Mucosa of rectum (tissue), 2 donors: ENCODE results near the gene ATP2C2.
"Not testable (repeated sequence)": the region's sequence is repeated elsewhere in the genome, so short reads cannot be mapped to it uniquely, and the experiment has no call there.

Experiments used
- H3K27ac ChIP-seq, 2 donors: one replicate each; pipeline ENCODE4 v1.7.0; 2013; ENCODE audit warnings: inconsistent platforms in 2 of 2, low read depth in 2 of 2, low read length in 2 of 2
- H3K27me3 ChIP-seq, 2 donors: one replicate each; pipeline ENCODE4 v1.7.0; 2013; ENCODE audit warnings: low read length in 2 of 2; ENCODE audit not compliant: control insufficient read depth in 2 of 2, insufficient read depth in 2 of 2
- H3K36me3 ChIP-seq, 2 donors: one replicate each; pipeline ENCODE4 v1.7.0; 2013; ENCODE audit warnings: low read length in 2 of 2; ENCODE audit not compliant: control insufficient read depth in 2 of 2, insufficient read depth in 2 of 2
- H3K4me1 ChIP-seq, 2 donors: one replicate each; pipeline ENCODE4 v1.7.0; 2013; ENCODE audit warnings: low read length in 2 of 2, mild to moderate bottlenecking in 1 of 2; ENCODE audit not compliant: control insufficient read depth in 2 of 2, insufficient read depth in 2 of 2
- H3K4me3 ChIP-seq, 2 donors: one replicate each; pipeline ENCODE4 v1.7.0; 2013; ENCODE audit warnings: low read length in 2 of 2
- H3K9ac ChIP-seq, 2 donors: one replicate each; pipeline ENCODE4 v1.7.0; 2013; ENCODE audit warnings: low read length in 2 of 2, low read depth in 1 of 2, mild to moderate bottlenecking in 1 of 2
- H3K9me3 ChIP-seq, 2 donors: one replicate each; pipeline ENCODE4 v1.7.0; 2013; ENCODE audit warnings: low read length in 2 of 2; ENCODE audit not compliant: control insufficient read depth in 2 of 2
- donor health status: healthy.
- donor health status: Normal muscosa, but diverticular disease.

Gene ATP2C2

DNA sequence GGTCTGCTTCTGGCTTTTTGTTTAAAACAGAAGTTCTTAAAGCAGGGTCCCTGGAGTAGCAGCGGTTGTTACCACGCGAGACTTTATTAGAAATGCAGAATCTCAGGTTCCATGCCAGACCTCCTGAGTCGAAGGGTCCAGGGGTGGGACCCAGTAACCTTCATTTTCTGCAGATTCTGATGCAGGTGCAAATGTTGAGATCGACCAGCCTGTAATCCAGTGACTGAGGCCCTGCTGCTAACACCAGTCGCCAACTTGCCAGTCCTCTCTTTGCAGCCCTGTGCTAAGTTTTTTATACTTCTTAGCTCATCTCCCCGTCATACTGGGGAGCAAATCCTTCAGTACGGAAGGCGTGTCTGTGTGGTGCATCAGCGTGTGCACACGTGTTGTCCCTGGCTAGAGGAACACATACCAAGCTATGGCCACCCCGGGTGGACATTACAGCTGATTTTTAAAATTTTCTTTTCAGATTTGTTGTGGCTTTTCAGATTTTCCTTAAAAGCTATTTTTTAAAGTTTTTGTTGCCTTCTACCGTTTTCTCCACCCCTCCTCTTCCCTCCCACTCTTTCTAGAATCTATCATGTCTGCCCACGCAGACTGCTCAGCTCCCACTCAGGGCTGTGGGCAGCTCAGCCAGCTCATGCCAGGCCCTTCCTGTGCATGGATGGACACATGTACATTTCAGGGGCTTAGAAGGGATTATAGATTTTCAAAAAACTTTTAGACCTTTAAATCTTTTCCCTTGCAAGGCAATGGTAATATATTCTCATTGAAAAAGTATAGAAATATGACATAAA, 78.5 kb downstream of the ATP2C2 start:
- Histone ChIP-seq H3K4me1 (peaks cover 12 to 24% of the 10 kb centered on the region in 2 donors), H3K9ac (no peak overlapping the region), H3K9me3 (no peaks in the 10 kb centered on the region), H3K4me3 (no peak overlapping the region), H3K27ac (no peak overlapping the region), H3K27me3 (peaks cover 0 to 4% of the 10 kb centered on the region in 2 donors), H3K36me3 (peaks cover 10 to 24% of the 10 kb centered on the region in 2 donors)

DNA sequence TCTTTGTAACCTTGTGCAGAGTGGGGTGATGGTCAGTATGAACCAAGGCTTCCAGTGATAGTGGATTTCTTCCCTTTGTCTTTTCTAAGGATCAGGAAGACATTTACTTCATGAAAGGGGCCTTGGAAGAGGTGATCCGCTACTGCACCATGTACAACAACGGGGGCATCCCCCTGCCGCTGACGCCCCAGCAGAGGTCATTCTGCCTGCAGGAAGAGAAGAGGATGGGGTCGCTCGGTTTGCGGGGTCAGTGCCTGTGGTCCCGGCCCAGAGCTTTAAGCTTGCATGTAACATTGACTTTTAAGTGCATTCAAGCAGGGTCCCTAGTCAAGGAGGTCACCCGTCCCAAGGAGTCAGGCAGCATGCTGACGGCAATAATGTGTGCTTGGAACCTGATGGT, 80.1 kb downstream of the ATP2C2 start:
- H3K9me3 ChIP-seq = no peaks in the 10 kb centered on the region
- no peak overlapping the region for H3K27ac ChIP-seq
- peaks cover 17 to 36% of the 10 kb centered on the region in 2 donors for H3K36me3 ChIP-seq
- H3K27me3 ChIP-seq = peaks cover 0 to 1% of the 10 kb centered on the region in 2 donors
- H3K4me1 ChIP-seq = peaks cover 3 to 14% of the 10 kb centered on the region in 2 donors
- no peak overlapping the region for H3K9ac ChIP-seq
- H3K4me3 ChIP-seq = no peak overlapping the region

DNA sequence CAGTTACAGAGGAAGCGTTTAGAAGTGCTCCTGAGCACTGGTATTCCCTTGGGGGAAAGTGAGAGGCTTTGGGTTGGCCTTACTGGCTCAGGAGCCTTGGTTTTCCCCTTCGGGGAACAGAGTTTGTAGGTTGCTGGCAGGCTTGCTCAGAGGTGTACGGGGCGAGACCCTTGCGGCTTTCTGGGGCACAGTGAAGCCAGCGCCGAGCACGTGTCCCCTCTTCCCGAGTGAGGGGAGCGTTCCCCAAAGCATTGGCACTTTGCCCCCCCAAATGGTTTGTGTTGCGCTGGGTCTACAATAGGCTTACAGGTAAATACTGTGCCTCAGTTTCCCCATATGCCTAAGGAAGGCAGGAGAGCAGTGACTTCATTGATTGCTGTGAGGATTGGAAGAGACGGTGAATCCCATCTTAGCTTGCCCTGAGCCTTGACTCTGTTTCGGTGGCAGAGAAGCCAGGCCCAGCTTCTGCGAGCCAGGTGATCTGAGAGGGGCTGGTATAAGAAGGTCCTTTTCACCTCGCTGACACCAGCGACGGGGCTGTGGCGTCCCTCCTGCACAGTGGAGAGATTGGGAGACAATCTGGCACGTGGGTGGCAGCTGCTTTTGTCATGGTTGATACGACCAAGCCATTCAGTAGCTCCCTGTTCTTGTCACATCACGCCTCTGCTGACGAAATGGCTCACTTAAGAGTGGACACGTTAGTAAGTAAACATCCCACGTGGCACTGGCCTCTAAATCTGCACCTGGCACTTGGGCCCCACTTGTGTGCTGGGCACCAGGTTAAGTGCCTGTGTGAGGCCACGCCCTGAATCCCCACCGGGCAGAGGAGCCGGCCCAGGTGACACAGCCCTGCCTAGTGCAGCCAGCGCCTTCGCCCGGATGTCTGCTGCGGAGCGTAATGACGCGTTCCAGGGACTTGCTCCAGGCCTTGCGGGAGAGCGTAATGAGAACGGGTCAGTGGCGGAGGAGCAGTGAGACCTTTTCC, 81.1 kb downstream of the ATP2C2 start:
- Histone ChIP-seq H3K4me3 (no peak overlapping the region), H3K27me3 (peaks cover 0 to 1% of the 10 kb centered on the region in 2 donors), H3K9me3 (no peaks in the 10 kb centered on the region), H3K9ac (peak overlapping the region in 1 of 2 donors; percentile 6), H3K4me1 (peaks cover 0 to 9% of the 10 kb centered on the region in 2 donors), H3K36me3 (peaks cover 18 to 38% of the 10 kb centered on the region in 2 donors), H3K27ac (peak overlapping the region; percentile 58 to 78)

DNA sequence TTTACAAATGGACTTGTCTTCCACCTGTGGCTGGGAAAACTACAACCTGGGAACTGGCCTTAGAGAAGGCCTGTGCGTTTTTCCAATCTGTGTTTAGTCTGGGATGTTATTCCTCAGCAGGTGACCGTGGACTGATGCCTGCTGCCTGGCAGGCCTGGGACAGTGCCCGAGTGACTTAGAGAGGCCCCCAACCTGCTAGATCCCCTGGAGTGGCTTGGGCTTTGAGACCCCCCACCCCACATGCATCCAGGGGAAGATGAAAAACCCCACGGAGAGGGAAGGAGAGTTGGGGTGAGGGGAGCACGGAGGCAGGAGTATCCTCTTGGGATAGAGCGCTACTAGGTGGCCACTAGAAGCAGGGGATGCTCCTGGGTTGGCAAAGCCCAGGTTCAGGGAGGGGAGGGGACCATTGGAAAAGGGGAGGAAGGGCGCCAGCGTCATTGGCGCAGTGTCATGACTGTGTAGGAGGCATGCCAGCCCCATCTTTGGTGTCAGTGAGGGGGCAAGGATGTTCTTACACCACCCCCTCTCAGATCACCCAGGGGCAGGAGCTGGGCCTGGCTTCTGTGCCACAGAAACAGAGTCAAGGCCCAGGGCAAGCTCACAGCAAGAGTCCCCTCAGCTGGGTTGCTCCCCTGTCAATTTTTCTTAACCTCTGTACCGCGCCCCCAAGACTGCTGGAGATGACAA, 82.0 kb downstream of the ATP2C2 start:
- no peak overlapping the region for H3K9ac ChIP-seq
- H3K27me3 ChIP-seq = peaks cover 0 to 1% of the 10 kb centered on the region in 2 donors
- H3K9me3 ChIP-seq = no peaks in the 10 kb centered on the region
- H3K27ac ChIP-seq = peak overlapping the region; percentile 58 to 72
- peaks cover 21 to 40% of the 10 kb centered on the region in 2 donors for H3K36me3 ChIP-seq
- peaks cover 0 to 9% of the 10 kb centered on the region in 2 donors for H3K4me1 ChIP-seq
- H3K4me3 ChIP-seq = no peak overlapping the region

DNA sequence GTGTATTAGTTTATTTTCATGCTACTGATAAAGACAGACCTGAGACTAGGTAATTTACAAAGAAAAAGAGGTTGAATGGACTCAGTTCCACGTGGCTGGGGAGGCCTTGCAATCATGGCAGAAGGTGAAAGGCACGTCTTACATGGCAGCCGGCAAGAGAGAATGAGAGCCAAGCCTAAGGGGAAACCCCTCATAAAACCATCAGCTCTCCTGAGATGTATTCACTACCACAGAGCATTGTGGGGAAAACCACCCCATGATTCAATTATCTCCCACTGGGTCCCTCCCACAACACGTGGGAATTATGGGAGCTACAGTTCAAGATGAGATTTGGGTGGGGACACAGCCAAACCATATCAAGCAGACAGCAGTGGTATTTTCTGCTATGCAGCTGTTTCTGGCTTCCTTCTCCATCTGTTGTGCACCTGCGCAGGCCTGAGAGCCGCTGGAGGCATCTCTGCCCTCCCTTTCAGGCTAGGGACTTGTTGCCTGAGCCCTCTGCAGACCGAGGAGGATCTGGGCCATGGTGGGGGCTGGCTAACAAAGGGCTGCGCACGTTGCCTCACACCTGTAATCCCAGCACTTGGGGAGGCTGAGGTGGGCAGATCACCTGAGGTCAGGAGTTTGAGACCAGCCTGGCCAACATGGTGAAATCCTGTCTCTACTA, 82.8 kb downstream of the ATP2C2 start:
- not testable (repeated sequence) for H3K9me3 ChIP-seq, H3K27ac ChIP-seq, H3K27me3 ChIP-seq, H3K9ac ChIP-seq, H3K4me3 ChIP-seq, H3K4me1 ChIP-seq
- peaks cover 21 to 40% of the 10 kb centered on the region in 2 donors for H3K36me3 ChIP-seq

DNA sequence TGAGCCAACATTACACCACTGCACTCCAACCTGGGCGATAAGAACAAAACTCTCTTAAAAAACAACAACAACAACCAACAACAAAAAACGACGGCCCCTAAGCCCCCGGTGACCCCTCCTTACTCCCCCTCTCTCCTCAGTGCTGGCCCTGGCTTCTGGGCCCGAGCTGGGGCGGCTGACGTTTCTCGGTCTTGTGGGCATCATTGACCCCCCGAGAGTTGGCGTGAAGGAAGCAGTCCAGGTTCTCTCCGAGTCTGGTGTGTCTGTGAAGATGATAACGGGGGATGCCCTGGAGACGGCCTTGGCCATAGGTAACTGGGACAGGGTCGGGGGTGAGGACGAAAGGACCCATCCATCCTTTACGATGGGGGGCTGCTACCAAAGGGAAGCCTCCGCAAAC, 83.4 kb downstream of the ATP2C2 start:
- H3K4me3 ChIP-seq = no peak overlapping the region
- no peak overlapping the region for H3K9ac ChIP-seq
- H3K9me3 ChIP-seq = no peaks in the 10 kb centered on the region
- H3K27me3 ChIP-seq = peaks cover 0 to 1% of the 10 kb centered on the region in 2 donors
- peaks cover 0 to 9% of the 10 kb centered on the region in 2 donors for H3K4me1 ChIP-seq
- H3K27ac ChIP-seq = no peak overlapping the region
- H3K36me3 ChIP-seq = peaks cover 21 to 39% of the 10 kb centered on the region in 2 donors

DNA sequence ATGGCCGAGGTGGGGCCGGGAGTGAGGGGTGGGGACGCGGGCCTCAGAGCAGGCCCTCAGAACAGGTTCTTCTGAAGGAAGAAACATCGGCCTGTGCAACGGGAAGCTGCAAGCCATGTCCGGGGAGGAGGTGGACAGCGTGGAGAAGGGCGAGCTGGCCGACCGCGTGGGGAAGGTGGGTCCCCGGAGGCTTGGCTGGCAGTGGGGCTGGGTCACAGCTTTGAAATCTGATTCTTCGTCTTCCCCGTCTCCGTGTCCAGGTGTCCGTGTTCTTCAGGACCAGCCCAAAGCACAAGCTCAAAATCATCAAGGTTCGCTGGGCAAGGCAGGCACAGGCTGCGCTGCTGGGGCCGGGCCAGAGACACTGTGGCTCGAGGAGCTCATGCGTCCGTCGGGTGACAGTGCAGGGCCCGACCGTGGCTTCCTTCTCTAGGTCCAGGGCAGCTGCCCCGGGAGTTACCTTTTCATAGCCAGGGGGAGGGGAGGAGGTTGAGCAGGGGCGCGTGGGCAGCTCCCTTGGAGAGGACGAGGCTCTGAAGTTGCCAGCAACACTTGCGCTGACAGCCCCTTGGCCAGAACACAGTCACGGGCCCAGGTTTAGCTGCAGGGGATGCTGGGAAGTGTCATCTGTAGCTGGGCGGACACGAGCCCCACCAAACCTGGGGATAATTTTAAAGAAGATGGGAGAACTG, 84.9 kb downstream of the ATP2C2 start:
- no peaks in the 10 kb centered on the region for H3K27me3 ChIP-seq

DNA sequence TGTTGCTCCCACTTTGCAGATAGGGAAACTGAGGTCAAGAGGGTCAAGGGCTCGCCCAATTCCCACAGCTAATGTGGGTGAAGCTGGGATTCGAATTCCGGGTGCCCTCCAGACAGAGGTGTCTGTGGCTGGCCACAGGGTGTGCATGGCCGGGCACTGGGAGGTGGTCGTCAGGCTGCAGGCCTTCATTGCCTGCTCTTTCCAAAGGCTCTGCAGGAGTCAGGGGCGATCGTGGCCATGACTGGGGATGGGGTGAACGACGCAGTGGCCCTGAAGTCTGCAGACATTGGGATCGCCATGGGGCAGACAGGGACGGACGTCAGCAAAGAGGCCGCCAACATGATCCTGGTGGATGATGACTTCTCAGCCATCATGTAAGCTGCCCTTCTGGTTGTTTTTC, 86.3 kb downstream of the ATP2C2 start:
- Histone ChIP-seq H3K9me3 (no peaks in the 10 kb centered on the region), H3K27ac (no peak overlapping the region), H3K9ac (no peak overlapping the region), H3K27me3 (no peaks in the 10 kb centered on the region), H3K4me1 (peaks cover 0 to 5% of the 10 kb centered on the region in 2 donors), H3K4me3 (no peak overlapping the region), H3K36me3 (peaks cover 17 to 37% of the 10 kb centered on the region in 2 donors)

More for the DNA sequence above, 84.9 kb downstream of the ATP2C2 start:
- Histone ChIP-seq H3K4me1 (peaks cover 0 to 9% of the 10 kb centered on the region in 2 donors), H3K36me3 (peaks cover 17 to 33% of the 10 kb centered on the region in 2 donors), H3K9me3 (no peaks in the 10 kb centered on the region), H3K27ac (no peak overlapping the region), H3K9ac (no peak overlapping the region), H3K4me3 (no peak overlapping the region)

DNA sequence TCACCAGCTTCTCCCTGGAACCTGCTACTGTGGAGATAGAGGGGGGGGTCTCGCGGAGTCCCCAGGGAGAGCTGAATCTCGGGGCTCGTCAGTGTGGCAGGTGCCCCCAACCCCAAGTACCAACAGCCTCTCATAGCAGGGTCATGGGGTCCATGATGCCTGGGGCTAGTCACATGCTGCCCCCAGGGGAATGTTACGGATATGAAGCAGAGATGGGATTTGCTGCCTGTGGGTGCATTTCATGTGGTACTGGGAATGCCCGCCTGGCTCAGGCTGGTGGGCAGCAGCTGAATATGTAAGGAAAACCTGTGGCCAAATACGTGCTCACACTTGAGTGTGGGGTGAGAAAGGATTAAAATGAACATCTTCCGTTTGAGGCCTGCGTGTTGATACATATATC, 86.7 kb downstream of the ATP2C2 start:
- Histone ChIP-seq H3K36me3 (peaks cover 20 to 40% of the 10 kb centered on the region in 2 donors), H3K9ac (no peak overlapping the region), H3K27ac (no peak overlapping the region), H3K4me3 (no peak overlapping the region), H3K27me3 (no peaks in the 10 kb centered on the region), H3K4me1 (peaks cover 0 to 2% of the 10 kb centered on the region in 2 donors), H3K9me3 (no peaks in the 10 kb centered on the region)
